GM23338 (cell line): ENCODE measurements around the gene YBX2. TPM values are rescaled to one million over a fixed set of nuclear protein-coding genes. Genes with fewer than 3 reads are reported as not detected.
A peak's percentile ranks its signal among the peaks of the same experiment; 100 is the strongest.

Experiments used
- ATAC-seq: fragments of 200-7000 bp; cut with Tn5 transposase; 3 replicates; pipeline ENCODE4 v1.9.1; 2020
- DNase-seq: peaks from one replicate; pipeline ENCODE4 v3.0.0-alpha.2; 2015; ENCODE audit warnings: low spot score
- H2AFZ ChIP-seq: fragments of 200-600 bp; sonication (generic); 2 replicates; pipeline ENCODE4 v1.8.0; 2016; ENCODE audit warnings: antibody characterized with exemption, mild to moderate bottlenecking, moderate library complexity
- H3F3A ChIP-seq: fragments of 200-600 bp; sonication (generic); replicated peaks from 2 replicates; pipeline ENCODE4 v1.8.0; 2017; ENCODE audit warnings: antibody characterized with exemption, mixed run types, low read depth
- H3K27ac ChIP-seq: fragments of 200-600 bp; sonication (generic); 2 replicates; pipeline ENCODE4 v1.6.1; 2016; ENCODE audit warnings: low read depth
- H3K27me3 ChIP-seq: fragments of 200-600 bp; sonication (generic); 2 replicates; pipeline ENCODE4 v1.8.0; 2016; ENCODE audit warnings: mild to moderate bottlenecking, mixed run types, moderate library complexity; ENCODE audit not compliant: insufficient read depth
- H3K36me3 ChIP-seq: fragments of 200-600 bp; sonication (generic); 2 replicates; pipeline ENCODE4 v1.8.0; 2016; ENCODE audit warnings: mild to moderate bottlenecking; ENCODE audit not compliant: insufficient read depth
- H3K4me1 ChIP-seq: fragments of 200-600 bp; sonication (generic); 2 replicates; pipeline ENCODE4 v1.8.0; 2016; ENCODE audit warnings: mild to moderate bottlenecking, moderate library complexity; ENCODE audit not compliant: insufficient read depth
- H3K4me2 ChIP-seq: fragments of 200-600 bp; sonication (generic); 2 replicates; pipeline ENCODE4 v1.7.1; 2017; ENCODE audit warnings: mixed run types
- H3K4me3 ChIP-seq: fragments of 200-600 bp; sonication (generic); 2 replicates; pipeline ENCODE4 v1.6.1; 2016; ENCODE audit warnings: mixed run types
- H3K79me2 ChIP-seq: fragments of 200-600 bp; sonication (generic); replicated peaks from 2 replicates; pipeline ENCODE4 v1.8.0; 2017; ENCODE audit warnings: mild to moderate bottlenecking; ENCODE audit not compliant: insufficient read depth
- H3K9me2 ChIP-seq: fragments of 200-600 bp; sonication (generic); 2 replicates; pipeline ENCODE4 v1.8.0; 2017; ENCODE audit not compliant: insufficient read depth
- H4K20me1 ChIP-seq: fragments of 200-600 bp; sonication (generic); replicated peaks from 2 replicates; pipeline ENCODE4 v1.8.0; 2017; ENCODE audit warnings: mild to moderate bottlenecking; ENCODE audit not compliant: insufficient read depth
- H3K27ac Mint-ChIP-seq: 2 replicates; pipeline ENCODE4 v1.8.0; 2020; ENCODE audit warnings: inconsistent platforms, mild to moderate bottlenecking, moderate library complexity, mixed read lengths
- H3K27me3 Mint-ChIP-seq: 3 replicates; pipeline ENCODE4 v1.8.0; 2022; ENCODE audit warnings: low read depth, mild to moderate bottlenecking, moderate library complexity, mixed read lengths, inconsistent platforms; ENCODE audit not compliant: insufficient read depth, poor library complexity
- H3K36me3 Mint-ChIP-seq: 3 replicates; pipeline ENCODE4 v1.8.0; 2021; ENCODE audit warnings: low read depth, mild to moderate bottlenecking, inconsistent platforms, moderate library complexity, mixed read lengths
- H3K4me1 Mint-ChIP-seq: 3 replicates; pipeline ENCODE4 v1.8.0; 2020; ENCODE audit warnings: mild to moderate bottlenecking, inconsistent platforms, mixed read lengths
- H3K4me3 Mint-ChIP-seq: 3 replicates; pipeline ENCODE4 v1.8.0; 2021; ENCODE audit warnings: moderate library complexity, mild to moderate bottlenecking, inconsistent platforms, mixed read lengths
- H3K9me3 Mint-ChIP-seq: 3 replicates; pipeline ENCODE4 v1.8.0; 2020; ENCODE audit warnings: moderate library complexity, mild to moderate bottlenecking, inconsistent platforms, mixed read lengths
- EZH2 ChIP-seq: fragments of 200-600 bp; sonication (generic); IDR thresholded peaks from one replicate; pipeline ENCODE4 v1.8.0; 2017; ENCODE audit warnings: antibody characterized with exemption, mild to moderate bottlenecking, low read depth; ENCODE audit not compliant: unreplicated experiment
- EZH2phosphoT487 ChIP-seq: fragments of 200-600 bp; sonication (generic); IDR thresholded peaks from one replicate; pipeline ENCODE4 v1.8.1; 2018; ENCODE audit warnings: antibody characterized with exemption; ENCODE audit not compliant: unreplicated experiment
- JUNB ChIP-seq: IDR thresholded peaks from one replicate; pipeline ENCODE4 v1.6.1; 2016; ENCODE audit warnings: antibody characterized with exemption; ENCODE audit not compliant: unreplicated experiment
- NANOG ChIP-seq: IDR thresholded peaks from 2 replicates; pipeline ENCODE4 v1.6.1; 2016; ENCODE audit warnings: antibody characterized with exemption, borderline replicate concordance
- POLR2AphosphoS5 ChIP-seq: IDR thresholded peaks from 2 replicates; pipeline ENCODE4 v1.6.1; 2016; ENCODE audit warnings: antibody characterized with exemption, low read depth
- STAT1 ChIP-seq: IDR thresholded peaks from one replicate; pipeline ENCODE4 v1.6.1; 2016; ENCODE audit warnings: antibody characterized with exemption; ENCODE audit not compliant: unreplicated experiment
- ZNF114 ChIP-seq: fragments of 250-450 bp; sonication (Bioruptor Pico); IDR thresholded peaks from 2 replicates; pipeline ENCODE4 v1.5.0; 2020; ENCODE audit warnings: mild to moderate bottlenecking, moderate library complexity
- ZNF331 ChIP-seq: fragments of 250-450 bp; sonication (Bioruptor Pico); IDR thresholded peaks from 2 replicates; pipeline ENCODE4 v1.5.0; 2020; ENCODE audit warnings: low read depth, mild to moderate bottlenecking, moderate library complexity
- polyA plus RNA-seq: library from polyadenylated mRNA; unstranded; fragments of >200 nt; fragmentation: Nextera tagmentation; extraction: Ambion mirVana; gene quantifications from 2 replicates; pipeline ENCODE4 v1.2.1, GENCODE V29; 2016
- total RNA-seq: library from RNA; depleted of rRNA; stranded (reverse); fragments of >200 nt; shearing (Covaris generic); gene quantifications from 2 replicates; pipeline ENCODE4 v1.2.3, GENCODE V29; 2014
- TF ChIP-seq, protein P1 (sequence below): IDR thresholded peaks from 2 replicates; pipeline ENCODE4 v1.6.1; 2016; ENCODE audit warnings: antibody characterized with exemption
- TF ChIP-seq, protein P2 (sequence below), 2 experiments: fragments of 200-600 bp in 1 of 2; sonication (generic) in 1 of 2; conservative IDR thresholded peaks; 2 replicates each; pipeline versions ENCODE4 v1.5.1 to v1.6.1; 2016 to 2017; ENCODE audit warnings: antibody characterized with exemption in 2 of 2, low read depth in 2 of 2, mild to moderate bottlenecking in 2 of 2, moderate library complexity in 1 of 2
- TF ChIP-seq, protein P3 (sequence below): fragments of 250-450 bp; sonication (Bioruptor Pico); IDR thresholded peaks from 2 replicates; pipeline ENCODE4 v1.5.0; 2020; ENCODE audit warnings: mild to moderate bottlenecking, moderate library complexity

The YBX2 gene
- total and polyA plus RNA-seq, 2 experiments from 2014 or later, result 22.5 to 36.5 TPM

DNA sequence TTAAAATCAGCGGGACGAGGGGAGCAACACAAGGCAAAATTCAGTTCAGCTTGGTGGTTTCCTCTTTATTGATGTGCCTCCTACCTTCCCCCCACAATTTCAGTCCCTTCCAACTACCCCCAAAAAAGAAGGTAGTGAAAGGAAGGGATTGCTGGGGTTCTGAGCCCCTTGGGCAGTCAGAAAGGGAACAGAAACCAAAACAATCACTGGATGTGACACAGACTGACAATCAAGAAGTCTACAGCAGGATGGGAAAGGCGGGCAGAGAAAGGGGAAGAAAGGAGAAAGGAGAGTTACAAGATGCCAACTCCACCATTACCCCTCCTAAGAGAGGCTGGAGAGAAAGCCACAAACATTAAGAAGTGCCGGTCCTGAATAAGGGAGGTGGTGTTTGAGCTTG lies 54.1 kb downstream of the YBX2 start:
- no peaks in the 10 kb centered on the region; the same call in none of the 3 replicates for H3K9me3 Mint-ChIP-seq
- Histone ChIP-seq H3K4me3 (peak overlapping the region; percentile 78; the same call in 1 of the 2 replicates), H2AFZ (no peak overlapping the region), H3F3A (peaks cover 41% of the 10 kb centered on the region), H3K79me2 (peaks cover 43% of the 10 kb centered on the region), H3K27ac (0 out of 2 replicates have a peak overlapping the region, but pooled peaks have one; percentile 93), H3K9me2 (no peaks in the 10 kb centered on the region), H3K27me3 (no peaks in the 10 kb centered on the region), H3K4me1 (peaks cover 19% of the 10 kb centered on the region), H3K4me2 (no peak overlapping the region; the same call in 1 of the 2 replicates), H4K20me1 (peaks cover 16% of the 10 kb centered on the region), H3K36me3 (peaks cover 17% of the 10 kb centered on the region)
- peaks cover 37% of the 10 kb centered on the region for H3K4me1 Mint-ChIP-seq
- ATAC-seq (no peak), DNase-seq (no peak)
- H3K27me3 Mint-ChIP-seq, result peaks cover 33% of the 10 kb centered on the region
- peaks cover 54% of the 10 kb centered on the region for H3K36me3 Mint-ChIP-seq
- H3K4me3 Mint-ChIP-seq, result peak overlapping the region; percentile 87
- H3K27ac Mint-ChIP-seq, result peak overlapping the region; percentile 76
- TF ChIP-seq ZNF331 (CRISPR knock-in tag) (no peak), EZH2phosphoT487 (no peak)

DNA sequence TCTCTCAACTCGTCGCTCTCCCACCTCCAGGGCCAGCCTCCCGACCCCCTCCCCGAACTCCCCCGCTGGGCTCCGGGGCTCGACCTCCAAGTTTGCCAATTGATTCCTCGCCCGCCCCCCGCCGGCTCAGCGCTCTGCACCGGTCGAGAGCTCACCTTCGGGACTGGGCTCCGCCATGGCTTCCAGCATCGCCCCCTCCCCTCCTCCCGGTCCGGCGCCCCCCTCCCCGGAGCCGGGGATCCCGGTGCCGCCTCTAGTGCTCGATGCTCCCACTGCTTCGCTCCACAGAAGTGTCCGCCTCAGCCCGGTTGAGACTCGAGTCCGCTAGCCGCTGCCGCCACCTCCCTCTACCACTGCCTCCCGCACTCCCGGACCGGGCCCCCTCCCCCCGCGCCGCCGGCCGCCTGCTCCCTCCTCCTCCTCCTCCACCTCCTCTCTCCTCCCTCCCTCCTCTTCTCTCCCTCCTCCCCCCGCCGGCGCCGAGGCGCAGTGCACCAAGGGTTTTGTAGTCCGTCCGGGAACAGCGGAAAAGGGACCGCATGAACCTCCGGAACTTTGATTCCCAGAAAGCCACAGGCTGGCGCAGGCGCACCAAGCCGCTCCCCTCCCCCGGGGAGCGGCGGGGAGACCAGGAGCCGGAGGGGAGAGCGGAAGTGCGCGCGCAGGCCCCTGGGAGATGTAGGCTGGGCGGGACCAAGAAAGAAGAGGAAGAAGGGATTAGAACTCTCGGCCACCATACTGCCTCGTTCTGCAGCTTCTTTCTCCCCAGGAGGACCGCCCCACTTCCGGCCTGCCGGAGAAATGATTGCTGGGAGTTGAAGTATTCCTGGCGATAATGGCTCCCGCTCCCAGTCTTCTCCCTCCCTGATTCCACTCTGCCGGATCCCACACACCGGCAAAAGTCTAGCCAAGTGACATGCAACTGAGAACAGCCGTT lies 55.1 kb downstream of the YBX2 start, which contains the start of gene PHF23:
Gene PHF23 (minus strand): TSS at position 367 of the 937 bp plus-strand sequence. CDS start 178 bp downstream, at position 189.
- H3K36me3 Mint-ChIP-seq, result peaks cover 59% of the 10 kb centered on the region
- peak; percentile 61 for ATAC-seq
- Histone ChIP-seq H3K4me2 (peak within 1 kb of the TSS; percentile 92), H3K4me3 (peak within 1 kb of the TSS; percentile 99), H3K27me3 (no peaks in the 10 kb centered on the region), H3K36me3 (peaks cover 19% of the 10 kb centered on the region), H3K9me2 (no peaks in the 10 kb centered on the region), H4K20me1 (peaks cover 17% of the 10 kb centered on the region), H3F3A (peaks cover 43% of the 10 kb centered on the region), H3K27ac (peak within 1 kb of the TSS; percentile 93; the same call in 1 of the 2 replicates), H2AFZ (no peak within 1 kb of the TSS), H3K79me2 (peaks cover 44% of the 10 kb centered on the region), H3K4me1 (peaks cover 19% of the 10 kb centered on the region)
- DNase-seq, result peak; percentile 100
- peak within 1 kb of the TSS; percentile 87 for H3K4me3 Mint-ChIP-seq
- H3K4me1 Mint-ChIP-seq, result peaks cover 40% of the 10 kb centered on the region
- peaks cover 35% of the 10 kb centered on the region for H3K27me3 Mint-ChIP-seq
- H3K27ac Mint-ChIP-seq, result peak within 1 kb of the TSS; percentile 98
- peaks cover 2% of the 10 kb centered on the region for H3K9me3 Mint-ChIP-seq
- TF ChIP-seq ZNF331 (CRISPR knock-in tag) (no peak), STAT1 (no peak), ZNF114 (CRISPR knock-in tag) (no peak), NANOG (no peak), POLR2AphosphoS5 (peak; percentile 44; the same call in 1 of the 2 replicates), EZH2phosphoT487 (no peak), EZH2 (no peak), JUNB (no peak)
- TF ChIP-seq, protein P1, sequence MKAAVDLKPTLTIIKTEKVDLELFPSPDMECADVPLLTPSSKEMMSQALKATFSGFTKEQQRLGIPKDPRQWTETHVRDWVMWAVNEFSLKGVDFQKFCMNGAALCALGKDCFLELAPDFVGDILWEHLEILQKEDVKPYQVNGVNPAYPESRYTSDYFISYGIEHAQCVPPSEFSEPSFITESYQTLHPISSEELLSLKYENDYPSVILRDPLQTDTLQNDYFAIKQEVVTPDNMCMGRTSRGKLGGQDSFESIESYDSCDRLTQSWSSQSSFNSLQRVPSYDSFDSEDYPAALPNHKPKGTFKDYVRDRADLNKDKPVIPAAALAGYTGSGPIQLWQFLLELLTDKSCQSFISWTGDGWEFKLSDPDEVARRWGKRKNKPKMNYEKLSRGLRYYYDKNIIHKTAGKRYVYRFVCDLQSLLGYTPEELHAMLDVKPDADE, result peak; percentile 99
- TF ChIP-seq, protein P2, sequence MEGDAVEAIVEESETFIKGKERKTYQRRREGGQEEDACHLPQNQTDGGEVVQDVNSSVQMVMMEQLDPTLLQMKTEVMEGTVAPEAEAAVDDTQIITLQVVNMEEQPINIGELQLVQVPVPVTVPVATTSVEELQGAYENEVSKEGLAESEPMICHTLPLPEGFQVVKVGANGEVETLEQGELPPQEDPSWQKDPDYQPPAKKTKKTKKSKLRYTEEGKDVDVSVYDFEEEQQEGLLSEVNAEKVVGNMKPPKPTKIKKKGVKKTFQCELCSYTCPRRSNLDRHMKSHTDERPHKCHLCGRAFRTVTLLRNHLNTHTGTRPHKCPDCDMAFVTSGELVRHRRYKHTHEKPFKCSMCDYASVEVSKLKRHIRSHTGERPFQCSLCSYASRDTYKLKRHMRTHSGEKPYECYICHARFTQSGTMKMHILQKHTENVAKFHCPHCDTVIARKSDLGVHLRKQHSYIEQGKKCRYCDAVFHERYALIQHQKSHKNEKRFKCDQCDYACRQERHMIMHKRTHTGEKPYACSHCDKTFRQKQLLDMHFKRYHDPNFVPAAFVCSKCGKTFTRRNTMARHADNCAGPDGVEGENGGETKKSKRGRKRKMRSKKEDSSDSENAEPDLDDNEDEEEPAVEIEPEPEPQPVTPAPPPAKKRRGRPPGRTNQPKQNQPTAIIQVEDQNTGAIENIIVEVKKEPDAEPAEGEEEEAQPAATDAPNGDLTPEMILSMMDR (conservative IDR thresholded peaks at IDR 0.05; ENCODE audit: low read depth in 2 of 2), result no peak
- TF ChIP-seq, protein P3, sequence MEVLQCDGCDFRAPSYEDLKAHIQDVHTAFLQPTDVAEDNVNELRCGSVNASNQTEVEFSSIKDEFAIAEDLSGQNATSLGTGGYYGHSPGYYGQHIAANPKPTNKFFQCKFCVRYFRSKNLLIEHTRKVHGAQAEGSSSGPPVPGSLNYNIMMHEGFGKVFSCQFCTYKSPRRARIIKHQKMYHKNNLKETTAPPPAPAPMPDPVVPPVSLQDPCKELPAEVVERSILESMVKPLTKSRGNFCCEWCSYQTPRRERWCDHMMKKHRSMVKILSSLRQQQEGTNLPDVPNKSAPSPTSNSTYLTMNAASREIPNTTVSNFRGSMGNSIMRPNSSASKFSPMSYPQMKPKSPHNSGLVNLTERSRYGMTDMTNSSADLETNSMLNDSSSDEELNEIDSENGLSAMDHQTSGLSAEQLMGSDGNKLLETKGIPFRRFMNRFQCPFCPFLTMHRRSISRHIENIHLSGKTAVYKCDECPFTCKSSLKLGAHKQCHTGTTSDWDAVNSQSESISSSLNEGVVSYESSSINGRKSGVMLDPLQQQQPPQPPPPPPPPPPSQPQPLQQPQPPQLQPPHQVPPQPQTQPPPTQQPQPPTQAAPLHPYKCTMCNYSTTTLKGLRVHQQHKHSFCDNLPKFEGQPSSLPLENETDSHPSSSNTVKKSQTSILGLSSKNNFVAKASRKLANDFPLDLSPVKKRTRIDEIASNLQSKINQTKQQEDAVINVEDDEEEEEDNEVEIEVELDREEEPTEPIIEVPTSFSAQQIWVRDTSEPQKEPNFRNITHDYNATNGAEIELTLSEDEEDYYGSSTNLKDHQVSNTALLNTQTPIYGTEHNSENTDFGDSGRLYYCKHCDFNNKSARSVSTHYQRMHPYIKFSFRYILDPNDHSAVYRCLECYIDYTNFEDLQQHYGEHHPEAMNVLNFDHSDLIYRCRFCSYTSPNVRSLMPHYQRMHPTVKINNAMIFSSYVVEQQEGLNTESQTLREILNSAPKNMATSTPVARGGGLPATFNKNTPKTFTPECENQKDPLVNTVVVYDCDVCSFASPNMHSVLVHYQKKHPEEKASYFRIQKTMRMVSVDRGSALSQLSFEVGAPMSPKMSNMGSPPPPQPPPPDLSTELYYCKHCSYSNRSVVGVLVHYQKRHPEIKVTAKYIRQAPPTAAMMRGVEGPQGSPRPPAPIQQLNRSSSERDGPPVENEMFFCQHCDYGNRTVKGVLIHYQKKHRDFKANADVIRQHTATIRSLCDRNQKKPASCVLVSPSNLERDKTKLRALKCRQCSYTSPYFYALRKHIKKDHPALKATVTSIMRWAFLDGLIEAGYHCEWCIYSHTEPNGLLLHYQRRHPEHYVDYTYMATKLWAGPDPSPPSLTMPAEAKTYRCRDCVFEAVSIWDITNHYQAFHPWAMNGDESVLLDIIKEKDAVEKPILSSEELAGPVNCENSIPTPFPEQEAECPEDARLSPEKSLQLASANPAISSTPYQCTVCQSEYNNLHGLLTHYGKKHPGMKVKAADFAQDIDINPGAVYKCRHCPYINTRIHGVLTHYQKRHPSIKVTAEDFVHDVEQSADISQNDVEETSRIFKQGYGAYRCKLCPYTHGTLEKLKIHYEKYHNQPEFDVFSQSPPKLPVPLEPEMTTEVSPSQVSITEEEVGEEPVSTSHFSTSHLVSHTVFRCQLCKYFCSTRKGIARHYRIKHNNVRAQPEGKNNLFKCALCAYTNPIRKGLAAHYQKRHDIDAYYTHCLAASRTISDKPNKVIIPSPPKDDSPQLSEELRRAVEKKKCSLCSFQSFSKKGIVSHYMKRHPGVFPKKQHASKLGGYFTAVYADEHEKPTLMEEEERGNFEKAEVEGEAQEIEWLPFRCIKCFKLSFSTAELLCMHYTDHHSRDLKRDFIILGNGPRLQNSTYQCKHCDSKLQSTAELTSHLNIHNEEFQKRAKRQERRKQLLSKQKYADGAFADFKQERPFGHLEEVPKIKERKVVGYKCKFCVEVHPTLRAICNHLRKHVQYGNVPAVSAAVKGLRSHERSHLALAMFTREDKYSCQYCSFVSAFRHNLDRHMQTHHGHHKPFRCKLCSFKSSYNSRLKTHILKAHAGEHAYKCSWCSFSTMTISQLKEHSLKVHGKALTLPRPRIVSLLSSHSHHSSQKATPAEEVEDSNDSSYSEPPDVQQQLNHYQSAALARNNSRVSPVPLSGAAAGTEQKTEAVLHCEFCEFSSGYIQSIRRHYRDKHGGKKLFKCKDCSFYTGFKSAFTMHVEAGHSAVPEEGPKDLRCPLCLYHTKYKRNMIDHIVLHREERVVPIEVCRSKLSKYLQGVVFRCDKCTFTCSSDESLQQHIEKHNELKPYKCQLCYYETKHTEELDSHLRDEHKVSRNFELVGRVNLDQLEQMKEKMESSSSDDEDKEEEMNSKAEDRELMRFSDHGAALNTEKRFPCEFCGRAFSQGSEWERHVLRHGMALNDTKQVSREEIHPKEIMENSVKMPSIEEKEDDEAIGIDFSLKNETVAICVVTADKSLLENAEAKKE (CRISPR knock-in tag), result no peak
